ENCODE data around the gene KCNT1. TPM values are rescaled to one million over a fixed set of nuclear protein-coding genes. Genes with fewer than 3 reads are reported as not detected.

The KCNT1 gene
- total RNA-seq, 2 donors from 2014 or later = under 0.01 TPM

GRCh38 chr9:135734616-135735144 lies 32.7 kb downstream of the KCNT1 start:
- Histone ChIP-seq H3K36me3 (replicated peaks in 1 of 2; ENCODE audit: insufficient read depth in 1 of 2, low read depth in 2 of 2) (no peaks in the 10 kb centered on the region), H3K27ac (no peak overlapping the region), H3K9me3 (no peaks in the 10 kb centered on the region), H3K4me1 (no peaks in the 10 kb centered on the region), H3K27me3 (no peaks in the 10 kb centered on the region), H3K4me3 (no peak overlapping the region)
- intact Hi-C loops (cut with DNase I) = no loop called here
- 71 to 79% methylated on average over 13 to 27 of the region's 27 CpGs for WGBS, 2 donors
- TF ChIP-seq POLR2A (IDR thresholded peaks at IDR 0.05) = no peak
- no peak for TF ChIP-seq CTCF (IDR thresholded peaks at IDR 0.05)
- DNase-seq (no peak), ATAC-seq (no peak)

- WGBS, 2 donors = 0 to 4% methylated on average over 1 to 33 of the region's 78 CpGs
- H3K4me1 ChIP-seq = no peaks in the 10 kb centered on the region
- DNase-seq (no peak), ATAC-seq (no peak)
- H3K36me3 ChIP-seq (replicated peaks in 1 of 2; ENCODE audit: insufficient read depth in 1 of 2, low read depth in 2 of 2) = no peaks in the 10 kb centered on the region
- no peak for TF ChIP-seq CTCF (IDR thresholded peaks at IDR 0.05)
- TF ChIP-seq POLR2A (IDR thresholded peaks at IDR 0.05) = no peak
- no peak overlapping the region for H3K27ac ChIP-seq
- H3K4me3 ChIP-seq = no peak overlapping the region
- intact Hi-C loops (cut with DNase I) = no loop called here
- H3K9me3 ChIP-seq = no peaks in the 10 kb centered on the region
- H3K27me3 ChIP-seq = no peaks in the 10 kb centered on the region
These were observed 34.4 kb downstream of the KCNT1 start for GRCh38 chr9:135736272-135736978.

- no peak overlapping the region for H3K4me3 ChIP-seq
- H3K36me3 ChIP-seq (replicated peaks in 1 of 2; ENCODE audit: insufficient read depth in 1 of 2, low read depth in 2 of 2) = no peaks in the 10 kb centered on the region
- no peaks in the 10 kb centered on the region for H3K27me3 ChIP-seq
- TF ChIP-seq POLR2A (IDR thresholded peaks at IDR 0.05) (no peak), CTCF (IDR thresholded peaks at IDR 0.05) (no peak)
- no peaks in the 10 kb centered on the region for H3K4me1 ChIP-seq
- no peaks in the 10 kb centered on the region for H3K9me3 ChIP-seq
- 32 to 43% methylated on average over 8 to 23 of the region's 23 CpGs for WGBS, 2 donors
- DNase-seq (no peak), ATAC-seq (no peak)
- H3K27ac ChIP-seq = no peak overlapping the region
- intact Hi-C loops (cut with DNase I) = no loop called here
These were observed 35.2 kb downstream of the KCNT1 start for GRCh38 chr9:135736979-135737839.

- TF ChIP-seq CTCF (IDR thresholded peaks at IDR 0.05) = no peak
- Histone ChIP-seq H3K27ac (no peak overlapping the region), H3K27me3 (no peaks in the 10 kb centered on the region), H3K4me1 (no peaks in the 10 kb centered on the region), H3K4me3 (no peak overlapping the region), H3K36me3 (replicated peaks in 1 of 2; ENCODE audit: insufficient read depth in 1 of 2, low read depth in 2 of 2) (no peaks in the 10 kb centered on the region), H3K9me3 (no peaks in the 10 kb centered on the region)
- ATAC-seq = no peak
- 40% methylated on average over 16 of the region's 16 CpGs; no CpG with 5 or more reads in 1 of the 2 donors for WGBS, 2 donors
- intact Hi-C loops (cut with DNase I) = no loop called here
- DNase-seq = no peak
These were observed 36.0 kb downstream of the KCNT1 start for GRCh38 chr9:135737840-135738521.
